Upper lobe of left lung (tissue), 4 donors: ENCODE results near the gene TCTN3.

ENCODE experiments used
- CTCF ChIP-seq, 6 experiments: fragments of 450-650 bp in 4 of 6; fragments of 200-600 bp in 2 of 6; sonication (generic) in 2 of 6; IDR thresholded peaks; one replicate each; pipeline ENCODE4 v1.5.1; 2016 to 2019; ENCODE audit warnings: antibody characterized with exemption in 6 of 6
- EP300 ChIP-seq, 4 donors: sonication (generic); formaldehyde crosslinking; IDR thresholded peaks; one replicate each; pipeline ENCODE4 v1.5.1; 2017; ENCODE audit warnings: antibody characterized with exemption in 4 of 4, control low read depth in 2 of 4
- POLR2A ChIP-seq, 4 donors: fragments of 450-650 bp; IDR thresholded peaks; one replicate each; pipeline ENCODE4 v1.5.1; 2016 to 2017; ENCODE audit warnings: antibody characterized with exemption in 4 of 4, mild to moderate bottlenecking in 2 of 4

- TF ChIP-seq POLR2A (IDR thresholded peaks at IDR 0.05) = no peak
- TF ChIP-seq EP300 (IDR thresholded peaks at IDR 0.05) = no peak
- no peak for TF ChIP-seq CTCF (IDR thresholded peaks at IDR 0.05)
Measured at GRCh38 chr10:95640891-95641315, 52.8 kb downstream of the TCTN3 start.
